ENCODE results near the gene RABL2B. TPM values are rescaled to one million over a fixed set of nuclear protein-coding genes. Genes with fewer than 3 reads are reported as not detected.
"Not testable (repeated sequence)": the region's sequence is repeated elsewhere in the genome, so short reads cannot be mapped to it uniquely, and the experiment has no call there.

The RABL2B gene
- total RNA-seq, 2 experiments from 2014 or later, result 36.0 to 37.3 TPM

- intact Hi-C loops (cut with DNase I, micrococcal nuclease); H3K27me3 ChIP-seq (ENCODE audit: control insufficient read depth in 1 of 2, insufficient read depth in 2 of 2, low read length in 2 of 2); H3K9me3 ChIP-seq (ENCODE audit: control insufficient read depth in 1 of 2, insufficient read depth in 1 of 2, low read length in 2 of 2); CTCF ChIA-PET; H3K4me1 ChIP-seq (ENCODE audit: insufficient read depth, low read length); H3K4me1 Mint-ChIP-seq (ENCODE audit: low read depth); H3K4me3 Mint-ChIP-seq; H3K36me3 ChIP-seq (ENCODE audit: insufficient read depth, low read length); POLR2A ChIA-PET; H3K27ac ChIP-seq (ENCODE audit: low read depth in 1 of 2, low read length in 2 of 2); H3K27me3 Mint-ChIP-seq; H3K4me3 ChIP-seq (ENCODE audit: low read length); H3K9me3 Mint-ChIP-seq; ATAC-seq (ENCODE audit: poor library complexity); H3K27ac Mint-ChIP-seq: not testable (repeated sequence)
- DNase-seq, result peak in 5 of 14 experiments; percentile 1 to 22 (median 8)
- peaks cover 18% of the 10 kb centered on the region for H3K36me3 Mint-ChIP-seq (ENCODE audit: low read depth)
These were observed 8.3 kb downstream of the RABL2B start for GRCh38 chr22:50775132-50775531.

GRCh38 chr22:50764288-50764687 lies 19.1 kb downstream of the RABL2B start:
- H3K9me3 ChIP-seq (ENCODE audit: control insufficient read depth in 1 of 2, insufficient read depth in 1 of 2, low read length in 2 of 2); H3K36me3 Mint-ChIP-seq (ENCODE audit: low read depth); DNase-seq; H3K4me3 Mint-ChIP-seq; H3K27ac ChIP-seq (ENCODE audit: low read depth in 1 of 2, low read length in 2 of 2); H3K4me3 ChIP-seq (ENCODE audit: low read length); intact Hi-C loops (cut with DNase I, micrococcal nuclease); H3K36me3 ChIP-seq (ENCODE audit: insufficient read depth, low read length); H3K9me3 Mint-ChIP-seq; H3K27me3 ChIP-seq (ENCODE audit: control insufficient read depth in 1 of 2, insufficient read depth in 2 of 2, low read length in 2 of 2); H3K4me1 Mint-ChIP-seq (ENCODE audit: low read depth); POLR2A ChIA-PET; CTCF ChIA-PET; H3K4me1 ChIP-seq (ENCODE audit: insufficient read depth, low read length); H3K27me3 Mint-ChIP-seq; H3K27ac Mint-ChIP-seq; ATAC-seq (ENCODE audit: poor library complexity): not testable (repeated sequence)

GRCh38 chr22:50761829-50762228 lies 21.6 kb downstream of the RABL2B start:
- ATAC-seq (ENCODE audit: poor library complexity); H3K36me3 Mint-ChIP-seq (ENCODE audit: low read depth); H3K27ac Mint-ChIP-seq; H3K27me3 Mint-ChIP-seq; DNase-seq; CTCF ChIA-PET; H3K4me3 ChIP-seq (ENCODE audit: low read length); H3K36me3 ChIP-seq (ENCODE audit: insufficient read depth, low read length); H3K27ac ChIP-seq (ENCODE audit: low read depth in 1 of 2, low read length in 2 of 2); H3K4me3 Mint-ChIP-seq; H3K4me1 Mint-ChIP-seq (ENCODE audit: low read depth); H3K4me1 ChIP-seq (ENCODE audit: insufficient read depth, low read length); H3K9me3 ChIP-seq (ENCODE audit: control insufficient read depth in 1 of 2, insufficient read depth in 1 of 2, low read length in 2 of 2); intact Hi-C loops (cut with DNase I, micrococcal nuclease); H3K27me3 ChIP-seq (ENCODE audit: control insufficient read depth in 1 of 2, insufficient read depth in 2 of 2, low read length in 2 of 2); POLR2A ChIA-PET; H3K9me3 Mint-ChIP-seq: not testable (repeated sequence)

GRCh38 chr22:50759597-50760341 lies 23.7 kb downstream of the RABL2B start:
- H3K4me3 Mint-ChIP-seq; H3K9me3 ChIP-seq (ENCODE audit: control insufficient read depth in 1 of 2, insufficient read depth in 1 of 2, low read length in 2 of 2); ATAC-seq (ENCODE audit: poor library complexity); intact Hi-C loops (cut with DNase I, micrococcal nuclease); CTCF ChIA-PET; H3K27ac Mint-ChIP-seq; H3K36me3 ChIP-seq (ENCODE audit: insufficient read depth, low read length); DNase-seq; H3K4me1 Mint-ChIP-seq (ENCODE audit: low read depth); H3K4me3 ChIP-seq (ENCODE audit: low read length); H3K27me3 ChIP-seq (ENCODE audit: control insufficient read depth in 1 of 2, insufficient read depth in 2 of 2, low read length in 2 of 2); H3K27ac ChIP-seq (ENCODE audit: low read depth in 1 of 2, low read length in 2 of 2); H3K4me1 ChIP-seq (ENCODE audit: insufficient read depth, low read length); H3K9me3 Mint-ChIP-seq; POLR2A ChIA-PET; H3K36me3 Mint-ChIP-seq (ENCODE audit: low read depth); H3K27me3 Mint-ChIP-seq: not testable (repeated sequence)

GRCh38 chr22:50756949-50757491 lies 26.4 kb downstream of the RABL2B start:
- H3K27me3 Mint-ChIP-seq; H3K4me1 Mint-ChIP-seq (ENCODE audit: low read depth); H3K9me3 ChIP-seq (ENCODE audit: control insufficient read depth in 1 of 2, insufficient read depth in 1 of 2, low read length in 2 of 2); H3K36me3 ChIP-seq (ENCODE audit: insufficient read depth, low read length); H3K9me3 Mint-ChIP-seq; H3K27ac ChIP-seq (ENCODE audit: low read depth in 1 of 2, low read length in 2 of 2); H3K4me1 ChIP-seq (ENCODE audit: insufficient read depth, low read length); H3K27me3 ChIP-seq (ENCODE audit: control insufficient read depth in 1 of 2, insufficient read depth in 2 of 2, low read length in 2 of 2): not testable (repeated sequence)
- peak; percentile 68 for TF ChIP-seq CTCF (IDR thresholded peaks at IDR 0.05)
- peak overlapping the region; percentile 90 for H3K27ac Mint-ChIP-seq
- peaks cover 11% of the 10 kb centered on the region for H3K36me3 Mint-ChIP-seq (ENCODE audit: low read depth)
- DNase-seq (peak; percentile 49 to 82 (median 64)), ATAC-seq (ENCODE audit: poor library complexity) (peak; percentile 52)
- peak overlapping the region; percentile 55 for H3K4me3 ChIP-seq (ENCODE audit: low read length)
- intact Hi-C loops (cut with DNase I, micrococcal nuclease), result loop anchor here (1.0 to 2.0 kb wide), 2 partner anchors 24 to 25 kb away; no protein-coding TSS in a partner anchor
- CTCF ChIA-PET, result interaction anchor here (1.0 to 1.1 kb wide), 3 partner anchors 11 to 25 kb away, joined by 3 to 5 read pairs (median 4); no protein-coding TSS in a partner anchor
- H3K4me3 Mint-ChIP-seq, result peak overlapping the region; percentile 90
- POLR2A ChIA-PET, result interaction anchor here (1.1 to 1.4 kb wide), 3 partner anchors 55 to 136 kb away, joined by 3 to 7 read pairs (median 6); partner anchors contain the start of gene ARSA

GRCh38 chr22:50756406-50756805 lies 27.0 kb downstream of the RABL2B start:
- peaks cover 11% of the 10 kb centered on the region for H3K36me3 Mint-ChIP-seq (ENCODE audit: low read depth)
- not testable (repeated sequence) for H3K27me3 ChIP-seq (ENCODE audit: control insufficient read depth in 1 of 2, insufficient read depth in 2 of 2, low read length in 2 of 2); H3K9me3 Mint-ChIP-seq; H3K4me1 Mint-ChIP-seq (ENCODE audit: low read depth); H3K36me3 ChIP-seq (ENCODE audit: insufficient read depth, low read length); ATAC-seq (ENCODE audit: poor library complexity); H3K27ac ChIP-seq (ENCODE audit: low read depth in 1 of 2, low read length in 2 of 2); H3K4me1 ChIP-seq (ENCODE audit: insufficient read depth, low read length); H3K9me3 ChIP-seq (ENCODE audit: control insufficient read depth in 1 of 2, insufficient read depth in 1 of 2, low read length in 2 of 2); H3K27me3 Mint-ChIP-seq
- intact Hi-C loops (cut with DNase I, micrococcal nuclease), result loop anchor here in 1 of 2 experiments (2.0 kb wide), 1 partner anchor 24 kb away; no protein-coding TSS in a partner anchor
- CTCF ChIA-PET, result interaction anchor here (1.0 to 1.1 kb wide), 2 partner anchors 10 to 23 kb away, joined by 3 to 5 read pairs; no protein-coding TSS in a partner anchor
- DNase-seq, result peak in 2 of 14 experiments; percentile 8
- peak overlapping the region; percentile 90 for H3K4me3 Mint-ChIP-seq
- H3K27ac Mint-ChIP-seq, result peak overlapping the region; percentile 90
- peak overlapping the region; percentile 55 for H3K4me3 ChIP-seq (ENCODE audit: low read length)
- POLR2A ChIA-PET, result interaction anchor here (1.3 to 1.4 kb wide), 2 partner anchors 54 to 135 kb away, joined by 3 to 7 read pairs; no protein-coding TSS in a partner anchor
